GM12864 (cell line): ENCODE results near the gene RNF113A.
"Not testable (repeated sequence)": the region's sequence is repeated elsewhere in the genome, so short reads cannot be mapped to it uniquely, and the experiment has no call there.

ENCODE experiments used
- DNase-seq: peaks from one replicate; pipeline ENCODE4 v3.0.0-alpha.2; 2011; ENCODE audit warnings: low read depth
- H3K4me3 ChIP-seq: 2 replicates; pipeline ENCODE4 v1.5.1; 2011; ENCODE audit warnings: mild to moderate bottlenecking, low read depth, low read length, control low read depth
- TF ChIP-seq, protein P1 (sequence below): IDR thresholded peaks from 2 replicates; pipeline ENCODE4 v1.5.1; 2011; ENCODE audit warnings: low read depth, mild to moderate bottlenecking, moderate library complexity, low read length, control low read depth, inconsistent platforms; ENCODE audit errors: missing control alignments

Gene RNF113A

DNA sequence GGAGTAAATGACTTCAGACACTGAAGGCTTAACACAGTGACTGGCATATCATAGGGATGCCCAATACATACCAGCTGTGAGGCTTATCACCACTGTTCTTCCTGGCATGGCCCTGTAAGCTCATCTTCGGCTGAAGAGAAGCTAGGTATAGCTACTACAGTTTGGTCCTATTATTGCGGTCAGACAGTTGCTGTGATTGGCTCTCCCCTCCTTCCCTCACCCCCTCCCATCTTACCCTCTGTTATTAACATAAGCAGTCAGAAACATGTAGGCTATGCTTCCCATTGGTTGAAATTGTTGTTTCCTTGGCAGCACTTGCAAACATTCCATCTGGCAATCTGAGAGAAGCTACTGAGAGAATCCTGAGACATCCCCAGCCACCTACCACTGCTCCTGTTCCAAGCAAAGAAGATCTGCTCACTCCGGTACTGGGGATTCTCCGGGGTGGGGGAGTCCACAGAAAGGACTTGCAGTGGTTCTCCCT lies 24.4 kb upstream of the RNF113A start, which contains the start of gene AKAP14:
AKAP14 (plus strand) TSS at position 51 of the 484 bp plus-strand sequence. CDS start 7,331 bp downstream, outside the sequence.
- DNase-seq: no peak

DNA sequence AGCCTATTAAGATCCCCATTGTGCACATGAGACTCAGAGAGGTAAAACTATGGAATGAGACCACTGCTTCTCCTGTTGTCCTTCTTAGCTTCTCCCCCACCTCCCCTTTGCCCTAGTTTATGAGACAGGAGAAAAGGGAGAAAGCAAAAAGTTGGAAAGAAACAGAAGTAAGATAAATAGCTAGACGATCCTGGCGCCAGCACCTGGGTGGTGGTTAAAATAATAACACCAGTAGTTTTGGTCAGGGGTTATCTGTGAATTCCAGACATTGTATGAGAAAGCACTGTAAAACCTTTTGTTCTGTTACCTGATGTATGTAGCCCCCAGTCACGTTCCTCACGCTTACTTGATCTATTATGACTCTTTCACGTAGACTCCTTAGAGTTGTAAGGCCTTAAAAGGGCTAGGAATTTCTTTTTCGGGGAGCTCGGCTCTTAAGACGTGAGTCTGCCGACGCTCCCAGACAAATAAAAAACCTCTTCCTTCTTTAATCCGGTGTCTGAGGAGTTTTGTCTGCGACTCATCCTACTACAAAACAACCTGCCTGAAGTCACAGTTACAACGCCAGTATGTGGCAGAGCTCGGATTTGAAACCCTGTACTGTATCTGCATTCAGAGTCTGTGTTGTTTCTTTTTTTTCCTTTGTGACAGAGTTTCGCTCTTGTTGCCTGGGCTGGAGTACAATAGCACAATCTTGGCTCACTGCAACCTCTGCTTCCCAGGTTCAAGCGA lies 20.6 kb upstream of the RNF113A start:
- not testable (repeated sequence) for H3K4me3 ChIP-seq

More for the DNA sequence above, 24.4 kb upstream of the RNF113A start, which contains the start of gene AKAP14:
- H3K4me3 ChIP-seq: no peak within 1 kb of the TSS
- TF ChIP-seq, protein P1, sequence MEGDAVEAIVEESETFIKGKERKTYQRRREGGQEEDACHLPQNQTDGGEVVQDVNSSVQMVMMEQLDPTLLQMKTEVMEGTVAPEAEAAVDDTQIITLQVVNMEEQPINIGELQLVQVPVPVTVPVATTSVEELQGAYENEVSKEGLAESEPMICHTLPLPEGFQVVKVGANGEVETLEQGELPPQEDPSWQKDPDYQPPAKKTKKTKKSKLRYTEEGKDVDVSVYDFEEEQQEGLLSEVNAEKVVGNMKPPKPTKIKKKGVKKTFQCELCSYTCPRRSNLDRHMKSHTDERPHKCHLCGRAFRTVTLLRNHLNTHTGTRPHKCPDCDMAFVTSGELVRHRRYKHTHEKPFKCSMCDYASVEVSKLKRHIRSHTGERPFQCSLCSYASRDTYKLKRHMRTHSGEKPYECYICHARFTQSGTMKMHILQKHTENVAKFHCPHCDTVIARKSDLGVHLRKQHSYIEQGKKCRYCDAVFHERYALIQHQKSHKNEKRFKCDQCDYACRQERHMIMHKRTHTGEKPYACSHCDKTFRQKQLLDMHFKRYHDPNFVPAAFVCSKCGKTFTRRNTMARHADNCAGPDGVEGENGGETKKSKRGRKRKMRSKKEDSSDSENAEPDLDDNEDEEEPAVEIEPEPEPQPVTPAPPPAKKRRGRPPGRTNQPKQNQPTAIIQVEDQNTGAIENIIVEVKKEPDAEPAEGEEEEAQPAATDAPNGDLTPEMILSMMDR: no peak

GRCh38 chrX:119890626-119891025 lies 19.1 kb upstream of the RNF113A start:
- not testable (repeated sequence) for H3K4me3 ChIP-seq

More for the DNA sequence above, 20.6 kb upstream of the RNF113A start:
- DNase-seq: not testable (repeated sequence)

DNA sequence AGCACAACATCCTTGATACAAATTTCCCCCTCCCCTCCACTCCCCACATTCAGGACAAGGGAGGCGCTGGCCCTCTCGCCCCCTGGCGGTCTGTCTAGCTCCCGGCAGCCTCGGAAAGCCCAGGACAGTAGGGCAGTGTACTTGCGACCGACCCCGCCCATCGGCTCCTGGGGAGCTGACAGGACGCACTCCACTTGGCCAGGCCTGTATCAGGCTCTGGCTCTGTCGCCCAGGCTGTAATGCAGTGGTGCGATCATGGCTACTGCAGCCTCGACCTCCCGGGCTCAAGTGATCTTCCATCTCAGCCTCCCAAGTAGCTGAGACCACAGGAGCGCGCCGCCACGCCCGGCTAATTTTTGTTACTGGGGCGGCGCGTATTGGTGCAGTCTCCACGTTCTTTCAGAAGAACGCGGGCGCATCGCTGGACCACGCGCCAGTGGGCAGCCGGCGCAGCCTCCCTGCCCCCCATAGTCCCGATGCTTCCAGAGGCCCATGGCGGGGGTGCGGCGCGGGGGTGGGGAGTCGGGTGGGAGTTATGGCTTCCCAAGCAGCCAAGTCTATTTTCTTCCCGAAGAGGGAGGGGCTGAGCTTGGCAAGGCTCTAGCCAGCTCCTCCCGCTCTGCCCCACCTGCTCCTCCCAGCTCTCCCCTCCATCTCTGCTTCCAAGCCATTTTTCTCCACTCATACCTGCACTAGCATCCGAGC lies 16.3 kb upstream of the RNF113A start:
- H3K4me3 ChIP-seq: peak overlapping the region; percentile 40
- DNase-seq: peak; percentile 16
- TF ChIP-seq, protein P1: peak; percentile 71

More at GRCh38 chrX:119890626-119891025, 19.1 kb upstream of the RNF113A start:
- not testable (repeated sequence) for DNase-seq

DNA sequence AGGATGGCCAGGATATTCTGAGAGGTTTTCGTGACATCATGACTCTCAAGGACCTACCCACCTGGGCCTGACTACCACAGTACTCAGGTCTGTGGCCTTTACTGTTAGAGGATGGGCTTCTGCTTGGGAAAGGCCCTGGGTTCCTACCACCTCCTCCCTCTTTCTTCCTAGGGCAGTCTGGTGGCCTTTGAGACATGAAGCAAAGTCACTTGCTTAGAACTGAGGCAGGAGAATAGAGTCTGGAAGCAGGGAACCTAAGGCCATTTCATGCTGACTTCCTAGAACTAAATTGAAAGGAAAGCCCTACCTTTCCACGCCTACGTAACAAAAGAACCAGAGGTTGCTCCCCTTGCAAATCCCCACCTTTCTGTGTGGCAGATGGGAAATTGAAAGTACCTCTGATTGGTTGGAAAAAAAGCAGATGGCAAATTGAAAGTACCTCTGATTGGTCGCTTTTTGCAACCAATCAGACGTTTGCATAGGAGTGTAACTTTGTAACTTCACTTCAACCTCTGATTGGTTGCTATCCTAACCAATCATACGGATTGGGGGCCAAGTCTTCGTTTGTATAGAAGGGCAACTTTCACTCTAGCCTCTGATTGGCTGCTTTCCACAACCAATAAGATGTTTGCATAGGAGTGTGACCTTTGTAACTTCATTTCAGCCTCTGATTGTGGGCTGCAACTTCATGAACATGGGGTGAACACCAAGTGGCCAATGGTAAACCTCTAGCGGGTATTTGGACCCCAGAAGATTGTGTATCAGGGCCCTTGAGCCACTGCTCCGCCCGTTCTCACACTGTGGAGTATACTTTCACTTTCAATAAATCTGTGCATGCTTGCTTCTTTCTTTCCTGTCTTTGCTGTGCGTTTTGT lies 14.3 kb upstream of the RNF113A start:
- no peak for DNase-seq
- H3K4me3 ChIP-seq: no peak overlapping the region
- TF ChIP-seq, protein P1: no peak

- DNase-seq: peak; percentile 21
- TF ChIP-seq, protein P1: peak; percentile 73
- H3K4me3 ChIP-seq: no peak overlapping the region
Measured at GRCh38 chrX:119880552-119881437, 9.3 kb upstream of the RNF113A start.

- TF ChIP-seq, protein P1: no peak
- H3K4me3 ChIP-seq: no peak overlapping the region
- peak; percentile 30 for DNase-seq
Measured at GRCh38 chrX:119880076-119880475, 8.5 kb upstream of the RNF113A start.
